Activated T-cell treated with anti-CD3 and anti-CD28 coated beads for 24 hours (primary cell): ENCODE measurements around the gene LCOR.
"Not testable (repeated sequence)": the region's sequence is repeated elsewhere in the genome, so short reads cannot be mapped to it uniquely, and the experiment has no call there.

Source experiments
- DNase-seq: peaks from one replicate; pipeline ENCODE4 v3.0.0-alpha.2; 2020; ENCODE audit warnings: low read depth

The LCOR gene

DNA sequence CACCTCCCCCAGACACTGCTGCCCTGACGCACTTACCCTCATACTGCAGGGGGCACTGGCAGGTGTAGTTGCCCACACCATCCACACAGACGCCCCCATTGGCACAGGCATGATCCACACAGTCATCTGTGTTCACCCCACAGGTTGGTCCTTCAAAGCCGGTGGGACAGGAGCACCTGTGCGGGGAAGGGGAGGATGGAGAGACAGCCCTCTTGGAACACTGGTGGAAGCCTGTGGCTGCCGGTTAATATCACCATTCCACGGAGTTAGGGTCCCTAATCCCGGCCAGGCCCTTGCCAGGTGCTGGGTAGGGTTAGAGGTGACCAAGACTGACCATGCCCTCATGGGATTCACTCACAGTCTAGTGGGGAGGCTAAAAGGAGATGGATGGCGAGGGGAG, 181.9 kb downstream of the LCOR start:
- DNase-seq = no peak

DNA sequence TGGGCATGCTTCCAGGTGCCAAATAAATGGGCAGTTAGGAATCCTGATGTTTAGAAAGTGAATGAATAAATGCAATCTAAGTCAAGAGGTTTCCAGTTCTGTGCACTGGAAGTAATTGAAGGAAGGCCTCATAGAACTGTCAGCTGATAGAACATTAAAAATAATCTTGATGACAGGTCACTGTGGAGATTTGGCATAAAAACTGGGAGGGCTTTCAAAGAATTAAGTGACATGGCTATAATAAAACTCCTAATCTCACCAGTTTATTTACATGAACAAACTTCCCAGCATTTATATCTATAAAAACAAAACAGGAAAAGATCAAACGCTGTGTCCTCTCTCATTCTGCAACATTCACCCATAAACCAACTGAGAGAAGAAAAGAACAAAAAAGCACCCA, 183.1 kb downstream of the LCOR start:
- DNase-seq = no peak

DNA sequence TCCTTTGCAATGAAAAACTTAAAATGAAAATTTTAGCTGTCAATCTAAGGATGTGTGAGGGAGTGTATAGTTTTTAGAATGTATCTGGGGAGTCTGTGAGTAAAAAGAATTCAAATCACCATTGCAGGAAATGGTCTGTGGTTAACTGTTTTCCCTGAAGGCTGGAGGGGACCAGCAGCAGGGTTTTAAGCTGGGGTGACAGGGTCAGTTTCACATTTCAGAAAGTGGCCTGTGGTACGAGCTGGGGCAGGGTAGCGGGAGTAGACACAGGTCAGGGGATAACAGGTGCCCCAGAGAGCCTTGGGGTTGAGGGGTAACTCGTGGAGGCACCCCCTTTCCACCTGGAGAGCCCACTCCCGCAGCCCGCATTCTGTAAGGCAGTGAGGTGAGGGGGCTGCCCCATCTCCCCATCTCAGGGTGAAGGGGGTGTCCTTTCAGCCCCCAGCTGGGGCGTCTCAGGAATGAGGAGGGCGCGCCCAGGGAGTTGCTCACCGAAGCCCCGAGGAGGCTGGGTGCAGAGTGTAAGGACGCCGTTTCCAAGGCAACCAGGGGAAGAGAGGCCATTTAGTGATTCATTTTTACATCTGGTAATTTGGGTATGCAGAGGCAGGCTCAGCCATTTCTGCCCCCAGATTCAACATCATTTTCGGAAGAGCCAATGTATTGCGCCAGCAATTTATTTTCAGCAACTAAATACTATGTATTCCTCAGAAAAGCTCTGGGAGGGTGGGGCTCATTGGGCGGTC, 184.8 kb downstream of the LCOR start:
- no peak for DNase-seq

DNA sequence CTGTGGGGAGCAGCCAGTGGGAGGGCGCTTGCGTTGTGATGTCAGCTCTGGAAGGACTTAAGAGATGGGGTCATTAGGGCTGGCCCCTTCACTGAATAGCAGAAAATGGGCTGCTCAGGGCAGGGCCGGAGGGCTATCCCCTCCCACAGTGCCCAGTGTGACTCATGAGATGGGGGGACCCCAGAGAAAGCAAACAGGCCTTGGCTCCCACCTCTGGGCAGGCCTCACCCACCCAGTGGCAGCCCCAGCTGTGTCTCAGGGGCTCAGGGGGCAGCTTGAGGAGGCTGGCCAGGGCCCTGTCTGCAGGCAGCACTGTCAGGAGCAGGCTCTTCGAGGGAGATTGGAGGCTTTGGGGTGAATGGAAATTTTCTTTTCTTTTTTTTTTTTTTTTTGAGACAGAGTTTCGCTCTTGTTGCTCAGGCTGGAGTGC, 185.4 kb downstream of the LCOR start:
- no peak for DNase-seq

DNA sequence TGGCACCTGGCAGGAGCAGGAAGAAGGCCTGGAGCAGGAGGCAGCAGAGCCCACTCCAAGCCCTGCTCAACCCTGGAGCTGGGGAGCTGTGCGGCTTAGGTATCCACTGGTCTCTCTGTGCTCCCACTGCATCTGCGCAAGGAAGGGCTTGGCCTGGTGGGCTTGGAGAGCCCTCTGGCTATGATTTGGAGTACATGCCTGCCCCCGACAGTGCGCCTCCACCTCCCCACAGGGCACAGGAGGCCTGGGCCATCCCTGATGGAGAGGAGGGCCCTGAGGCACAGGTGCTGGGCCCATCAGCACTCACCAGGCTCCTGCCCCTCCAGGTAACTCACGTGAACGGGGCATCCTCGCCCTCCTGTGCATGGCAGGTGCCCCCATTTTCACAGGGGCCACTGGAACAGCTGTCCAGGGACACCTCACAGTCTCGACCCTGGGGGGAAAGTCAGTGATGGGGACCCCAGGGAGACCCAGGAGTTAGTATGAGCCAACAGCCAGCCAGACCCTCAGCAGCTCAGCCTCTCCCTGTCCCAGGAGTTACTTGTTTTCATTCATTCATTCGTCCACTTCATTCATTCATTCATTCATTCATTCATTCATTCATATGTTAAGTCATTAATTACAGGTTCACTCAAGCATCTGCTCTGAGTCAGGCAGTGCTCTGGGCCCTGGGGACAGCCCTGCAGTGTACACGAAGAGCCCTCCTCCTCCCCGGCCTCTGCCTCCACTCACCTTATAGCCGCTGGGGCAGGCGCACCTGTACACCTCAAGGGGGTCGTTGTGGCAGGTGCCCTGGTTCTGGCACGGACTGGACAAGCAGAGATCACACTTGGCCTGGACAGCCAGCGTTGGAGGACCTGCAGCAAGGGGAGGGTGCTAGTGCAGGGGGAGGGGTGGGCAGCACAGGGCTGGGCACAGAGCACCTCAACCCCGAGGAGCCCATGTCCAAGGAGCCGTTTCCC, 186.4 kb downstream of the LCOR start:
- DNase-seq = no peak

DNA sequence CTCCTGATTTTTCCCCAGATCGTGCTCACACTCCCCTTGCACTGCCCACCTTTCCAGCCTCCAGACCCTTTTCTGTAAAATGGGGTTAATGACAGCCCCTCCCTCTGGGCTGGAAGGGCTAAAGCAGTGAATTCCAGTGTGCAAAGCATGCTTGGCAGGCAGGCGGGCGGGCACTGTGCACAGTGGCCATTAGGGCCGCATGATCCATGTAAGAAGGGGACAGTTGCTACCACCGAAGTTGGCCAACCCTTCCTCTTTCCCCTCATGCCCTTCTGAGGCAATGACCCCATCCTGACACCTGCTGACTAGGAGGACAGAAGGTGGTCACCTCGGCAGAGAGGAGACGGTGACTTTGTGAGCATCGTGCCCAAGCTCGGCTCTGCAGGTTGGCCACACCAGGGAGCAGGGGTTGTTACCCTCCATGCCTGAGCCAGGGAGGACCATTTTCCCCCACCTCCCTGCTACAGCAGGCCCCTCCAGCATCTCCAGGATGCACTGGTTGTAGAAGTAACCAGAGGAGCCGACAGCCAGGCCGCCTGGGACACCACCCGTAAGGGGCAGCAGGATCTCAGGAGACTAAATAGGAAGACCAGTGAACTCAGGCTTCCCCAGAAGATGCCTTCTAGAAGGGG, 187.2 kb downstream of the LCOR start:
- DNase-seq = no peak

DNA sequence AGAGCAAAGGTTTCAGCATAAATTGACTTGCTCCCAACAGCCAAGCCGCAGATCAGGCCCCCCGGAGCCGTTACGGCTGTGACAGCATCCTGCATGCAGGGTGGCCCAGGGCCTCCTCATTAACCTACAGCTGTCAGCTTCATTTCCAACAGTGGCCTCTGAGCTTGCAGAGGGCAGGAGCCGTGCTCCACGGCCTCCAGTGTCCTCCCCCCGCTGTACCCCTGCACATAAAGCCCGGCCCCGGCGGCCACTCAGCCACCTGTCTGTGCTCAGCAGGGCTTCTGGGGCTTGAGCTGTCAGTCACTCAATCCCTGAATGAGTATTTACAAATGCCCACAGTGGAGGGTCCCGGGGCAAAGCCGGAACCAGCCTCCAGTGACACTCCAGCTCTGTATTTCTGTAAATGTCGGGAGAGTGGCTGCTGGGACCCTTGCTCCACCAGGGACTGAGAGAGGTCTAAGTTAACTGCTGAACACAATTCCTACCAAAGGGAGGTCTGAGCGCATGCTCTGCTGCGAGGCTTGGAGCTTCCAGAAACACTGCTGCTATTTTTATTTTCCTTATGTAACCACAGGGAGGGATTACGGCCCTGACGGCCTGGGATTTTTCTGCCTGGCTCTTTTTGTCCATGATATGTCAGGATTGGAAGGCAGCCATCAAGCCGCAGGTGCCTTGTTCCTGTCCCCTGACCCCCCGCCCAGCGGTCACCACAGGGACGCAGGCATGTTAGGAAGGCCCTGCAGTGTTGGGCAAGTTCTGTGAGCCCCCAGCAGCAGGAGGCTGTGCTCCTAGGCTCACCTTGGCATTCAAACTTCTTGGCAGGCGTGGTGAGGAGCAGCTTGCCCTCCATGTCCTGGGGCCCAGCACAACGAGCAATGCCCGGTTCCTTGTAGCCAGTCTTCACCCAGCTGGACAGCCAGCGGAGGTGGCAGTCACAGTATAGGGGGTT, 188.6 kb downstream of the LCOR start:
- DNase-seq = no peak

DNA sequence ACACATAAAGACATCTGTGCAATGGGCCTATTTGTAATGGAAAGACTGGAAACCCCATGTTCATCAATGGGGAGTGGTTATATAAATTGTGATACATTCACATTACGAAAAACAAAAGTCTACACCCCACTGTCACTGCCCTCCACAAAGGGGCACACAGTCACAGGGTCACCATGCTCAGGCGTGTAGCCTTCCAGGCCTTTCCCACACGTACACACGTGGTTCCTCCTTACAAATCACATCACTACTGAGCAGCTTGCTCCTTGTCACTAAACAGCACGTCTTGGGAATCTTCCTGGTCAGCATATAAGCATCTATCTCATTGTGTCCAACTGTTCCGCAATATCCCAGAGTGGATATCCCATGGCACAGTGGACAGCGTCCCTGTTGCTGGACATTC, 190.5 kb downstream of the LCOR start:
- DNase-seq = no peak

DNA sequence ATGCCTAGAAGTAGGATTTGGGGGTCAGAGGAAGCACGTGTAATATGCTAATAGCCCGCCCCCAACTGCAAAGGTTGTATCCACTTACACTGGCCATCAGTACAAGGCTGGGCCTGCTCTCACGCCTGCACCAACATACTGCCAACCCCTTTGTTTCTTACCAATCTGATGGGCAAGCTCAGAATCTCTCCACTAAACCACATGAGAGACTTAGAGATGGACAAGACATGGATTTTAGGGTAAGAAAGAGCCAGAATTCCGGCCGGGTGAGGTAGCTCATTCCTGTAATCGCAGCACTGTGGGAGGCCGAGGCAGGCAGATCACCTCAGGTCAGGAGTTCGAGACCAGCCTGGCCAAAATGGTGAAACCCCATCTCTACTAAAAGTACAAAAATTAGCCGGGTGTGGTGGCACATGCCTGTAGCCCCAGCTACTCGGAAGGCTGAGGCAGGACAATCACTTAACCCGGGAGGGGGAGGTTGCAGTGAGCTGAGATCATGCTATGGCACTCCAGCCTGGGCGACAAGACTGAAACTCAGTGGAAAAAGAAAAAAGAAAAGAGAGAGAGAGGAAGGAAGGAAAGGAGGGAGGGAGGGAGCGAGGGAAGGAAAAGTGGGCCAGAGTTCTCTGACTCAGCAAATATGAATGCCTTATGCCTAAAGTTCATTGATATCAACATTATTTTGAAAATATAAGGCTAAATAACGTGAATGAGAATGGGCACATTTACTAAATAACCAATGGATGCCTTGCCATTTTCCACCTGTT, 191.5 kb downstream of the LCOR start:
- DNase-seq = no peak

DNA sequence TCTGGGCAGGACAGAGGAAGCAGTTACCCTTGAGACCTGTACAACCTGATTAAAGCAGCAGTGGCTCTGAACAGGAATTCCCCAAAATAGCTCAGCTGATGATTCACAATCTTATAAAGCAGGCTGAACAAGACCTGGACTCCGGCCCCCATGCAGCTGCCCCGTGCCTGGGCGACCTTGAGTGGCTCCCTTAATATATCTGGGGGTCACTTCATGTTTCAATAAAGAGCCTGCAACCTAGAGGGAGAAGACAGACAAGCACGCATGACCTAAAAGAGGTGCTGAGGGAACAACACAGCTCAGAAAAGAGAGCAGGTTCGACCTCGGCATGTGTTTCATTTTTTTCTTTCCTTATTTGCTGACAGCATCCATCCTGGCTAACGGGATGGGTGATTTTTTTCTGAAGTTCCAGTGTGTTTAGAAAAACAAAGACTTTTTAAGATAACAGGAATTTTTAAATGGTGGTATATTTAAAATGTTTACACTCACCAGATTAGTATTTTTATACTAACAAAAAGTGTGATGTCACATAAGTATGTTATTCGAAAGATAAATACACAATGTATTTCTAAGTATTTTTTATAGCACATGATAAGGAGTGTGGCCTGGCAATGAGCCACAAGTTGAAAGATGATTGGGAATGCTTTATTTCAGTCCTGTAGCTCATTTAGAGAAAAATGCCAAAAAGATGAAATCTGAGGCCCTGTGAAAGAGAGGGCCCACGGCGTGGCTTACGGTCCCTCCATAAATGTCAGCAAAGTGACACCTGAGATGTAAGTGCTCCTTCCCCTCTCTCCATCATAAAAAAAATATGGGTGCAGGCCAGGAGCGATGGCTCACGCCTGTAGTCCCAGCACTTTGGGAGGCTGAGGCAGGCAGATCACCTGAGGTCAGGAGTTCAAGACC, 192.3 kb downstream of the LCOR start:
- no peak for DNase-seq

DNA sequence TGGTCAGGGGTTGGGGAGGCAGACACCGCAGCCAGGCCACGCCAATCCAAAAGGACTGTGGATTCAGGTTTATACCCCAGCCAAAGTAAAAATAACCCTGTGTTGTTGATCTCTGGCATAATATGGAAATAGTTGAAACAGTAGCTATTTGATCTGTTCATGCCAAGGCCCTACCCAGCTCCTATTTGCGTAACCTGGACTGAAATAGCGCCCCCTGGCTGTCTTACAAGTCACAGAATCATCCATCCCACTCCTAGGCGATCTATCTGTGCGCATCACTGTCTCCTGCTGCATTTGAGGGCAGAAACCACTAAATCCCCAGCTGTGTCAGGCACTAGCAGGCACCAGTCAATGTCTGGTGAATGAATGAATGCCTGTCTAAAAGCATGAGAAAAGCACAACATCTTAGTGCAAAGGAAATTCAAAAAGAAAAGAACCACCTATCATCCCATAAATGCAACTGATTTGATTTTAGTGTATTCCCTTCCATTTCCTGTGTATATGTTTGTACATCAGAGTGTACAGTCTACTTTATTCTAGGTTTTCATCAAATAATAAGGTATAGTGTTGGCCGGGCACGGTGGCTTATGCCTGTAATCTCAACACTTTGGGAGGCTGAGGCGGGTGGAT, 193.6 kb downstream of the LCOR start:
- DNase-seq = peak; percentile 45

DNA sequence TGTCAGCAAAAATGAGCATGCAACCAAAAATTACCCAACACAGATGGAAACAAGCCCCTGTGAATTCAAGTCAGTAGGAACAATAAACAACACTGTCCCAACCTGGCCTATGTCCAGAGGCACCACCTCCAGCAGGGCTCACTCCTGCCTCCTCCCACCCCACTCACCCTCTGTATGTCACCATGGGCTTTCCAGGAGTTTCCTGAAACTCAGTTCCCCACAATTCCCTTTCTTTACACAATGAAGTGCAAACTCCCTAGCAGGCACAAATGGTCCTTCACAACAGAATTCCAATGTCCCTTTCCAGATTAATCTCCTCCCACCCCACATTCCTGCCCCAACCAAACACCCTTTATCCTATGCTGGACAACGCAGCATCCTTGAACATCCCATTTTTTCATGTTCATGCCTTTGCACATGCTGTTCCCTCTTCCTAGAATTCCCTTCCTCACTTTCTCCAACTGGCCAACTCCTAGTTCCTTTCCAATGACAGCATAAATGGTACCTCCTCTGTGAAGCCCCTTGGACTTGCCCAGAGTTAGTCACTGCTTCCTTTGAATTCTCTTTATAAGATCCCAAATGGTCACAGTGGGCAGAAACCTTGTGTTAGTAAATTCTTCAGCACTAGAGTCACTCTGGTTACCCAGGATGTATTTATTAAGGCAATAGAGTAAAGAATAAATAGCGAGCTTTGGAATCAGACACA, 196.2 kb downstream of the LCOR start:
- DNase-seq = no peak

DNA sequence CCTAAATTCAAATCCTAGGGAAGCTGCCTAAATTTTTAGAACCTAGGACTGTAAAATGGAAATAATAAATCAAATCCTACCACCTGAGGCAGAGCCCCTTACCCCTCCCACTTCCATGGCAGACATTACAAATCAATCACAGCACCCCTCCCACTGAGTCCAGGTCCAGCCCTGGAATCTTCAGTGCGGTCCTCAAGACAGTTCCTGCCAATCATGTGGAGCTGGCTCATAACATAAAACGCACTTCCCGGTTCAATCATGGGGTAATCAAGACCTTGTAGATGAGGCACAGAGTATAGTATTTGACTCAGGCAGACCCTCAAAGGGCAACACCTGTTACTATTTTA, 196.7 kb downstream of the LCOR start:
- no peak for DNase-seq

DNA sequence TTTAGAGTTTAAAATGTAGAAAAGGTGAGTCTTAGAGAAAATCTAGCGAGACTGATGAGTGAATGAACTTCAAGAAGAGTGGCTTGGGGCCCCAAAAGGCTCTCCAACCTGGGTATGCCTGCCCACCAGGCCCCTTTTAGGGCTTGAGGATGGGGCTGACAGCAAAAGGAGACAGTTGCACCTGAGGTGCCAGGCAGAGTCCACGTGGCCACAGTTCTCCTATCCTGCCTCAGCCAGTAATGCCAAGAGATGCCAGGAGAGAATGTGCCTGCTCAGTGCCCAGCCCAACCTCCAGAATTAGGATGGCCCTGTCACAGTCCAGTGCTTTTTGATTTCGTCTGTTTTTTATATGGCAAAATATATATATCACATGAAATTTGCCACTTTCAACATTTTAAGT, 197.2 kb downstream of the LCOR start:
- DNase-seq = no peak

DNA sequence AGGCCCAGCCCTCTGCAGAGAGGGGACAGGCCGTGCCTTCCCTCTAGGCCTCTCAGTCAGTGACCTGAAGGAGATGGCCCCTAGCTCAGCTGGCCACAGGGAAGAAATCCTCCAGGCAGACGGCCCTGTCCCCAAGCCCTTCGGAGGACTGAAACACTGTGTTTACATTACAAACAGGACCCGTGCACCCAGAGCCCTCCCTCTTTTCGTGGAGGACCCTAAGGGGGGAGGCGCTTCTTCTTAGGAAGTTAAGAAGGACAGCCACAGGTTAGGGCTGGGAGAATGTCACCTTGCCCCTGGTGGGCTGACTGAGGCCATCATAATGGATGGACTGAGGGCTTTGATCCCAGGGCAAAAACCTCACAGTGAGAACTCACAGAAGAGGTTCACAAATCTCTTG, 198.8 kb downstream of the LCOR start:
- DNase-seq = no peak

DNA sequence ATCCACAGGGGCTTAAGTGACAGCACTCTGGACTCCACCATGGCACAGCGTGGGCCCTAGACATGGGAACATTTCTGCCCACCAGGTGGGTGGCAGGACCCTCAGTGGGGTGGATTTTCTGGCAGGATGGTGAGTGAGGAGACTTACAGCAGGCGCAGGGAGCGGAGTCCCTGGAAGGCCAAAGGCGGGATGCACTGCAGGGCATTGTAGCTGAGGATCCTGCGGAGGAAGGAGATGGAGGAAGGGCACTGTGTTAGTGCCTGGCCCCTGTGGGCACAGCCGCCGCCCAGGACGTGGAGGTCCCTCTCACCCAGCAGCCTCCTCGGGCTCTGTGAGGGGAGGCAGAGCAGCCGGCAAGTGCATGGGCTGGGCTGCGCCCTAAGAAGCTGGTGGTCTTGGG, 199.4 kb downstream of the LCOR start:
- DNase-seq = no peak

DNA sequence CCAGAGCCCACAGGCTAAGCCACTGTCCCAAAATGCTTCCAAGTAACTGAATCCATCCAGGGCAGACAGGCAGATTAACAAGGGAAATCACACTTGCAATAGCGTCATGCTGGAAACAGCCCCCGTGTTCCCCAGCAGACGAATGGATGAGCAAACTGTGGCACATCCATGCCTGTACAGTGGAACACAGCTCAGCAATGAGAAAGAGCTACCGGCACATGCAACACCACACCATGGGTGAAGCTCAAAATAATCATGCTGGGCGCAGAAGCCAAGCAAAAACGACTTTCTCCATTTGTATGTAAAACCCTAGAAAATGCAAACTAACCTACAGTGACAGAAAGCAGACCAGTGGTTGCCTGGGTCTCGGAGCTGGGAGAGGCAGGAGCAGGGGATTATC, 200.5 kb downstream of the LCOR start:
- DNase-seq = no peak

DNA sequence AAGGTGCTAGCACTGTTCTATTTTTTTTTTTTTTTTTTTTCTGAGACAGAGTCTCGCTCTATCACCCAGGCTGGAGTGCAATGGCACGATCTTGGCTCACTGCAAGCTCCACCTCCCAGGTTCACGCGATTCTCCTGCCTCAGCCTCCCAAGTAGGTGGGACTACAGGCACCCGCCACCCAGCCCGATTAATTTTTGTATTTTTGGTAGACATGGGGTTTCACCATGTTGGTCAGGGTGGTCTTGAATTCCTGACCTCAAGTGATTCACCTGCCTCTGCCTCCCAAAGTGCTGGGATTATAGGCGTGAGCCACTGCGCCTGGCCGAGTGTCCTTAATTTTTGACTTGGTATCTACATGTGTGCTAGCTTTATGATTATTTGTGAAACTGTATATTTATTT, 201.7 kb downstream of the LCOR start:
- not testable (repeated sequence) for DNase-seq

DNA sequence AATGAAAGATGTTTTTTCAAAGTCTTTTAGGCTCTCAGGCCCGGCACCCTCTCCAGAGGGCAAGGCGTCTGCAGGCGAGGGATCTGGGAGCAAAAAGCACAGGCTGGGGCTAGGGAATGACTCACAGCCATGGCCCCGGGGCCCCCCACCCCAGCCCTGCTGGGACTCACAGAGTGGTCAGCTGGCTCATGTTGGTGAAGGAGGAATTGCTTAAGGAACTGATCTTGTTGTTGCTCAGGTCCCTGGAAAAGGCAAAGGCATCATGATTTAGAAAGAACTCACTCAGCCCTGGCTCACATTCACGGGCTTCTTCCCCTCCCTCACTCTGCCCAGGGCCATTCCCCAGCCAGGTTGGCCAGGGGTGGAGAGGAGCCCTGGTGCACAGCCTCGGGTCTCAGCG, 202.2 kb downstream of the LCOR start:
- no peak for DNase-seq
